Prostate gland (tissue), 2 donors: ENCODE measurements around the gene SLC39A9.

ENCODE experiments used
- CTCF ChIP-seq, 4 experiments: fragments of 200-600 bp in 2 of 4; fragments of 450-650 bp in 2 of 4; sonication (generic) in 2 of 4; IDR thresholded peaks; 1 replicate in 3 of 4; 2 replicates in 1 of 4; pipeline ENCODE4 v1.5.1; 2016 to 2019; ENCODE audit warnings: antibody characterized with exemption in 4 of 4, mild to moderate bottlenecking in 2 of 4, moderate library complexity in 2 of 4
- POLR2A ChIP-seq: fragments of 450-650 bp; IDR thresholded peaks from one replicate; pipeline ENCODE4 v1.6.1; 2016; ENCODE audit warnings: antibody characterized with exemption, mild to moderate bottlenecking

GRCh38 chr14:69493038-69493437 is 94.5 kb downstream of the SLC39A9 start:
- TF ChIP-seq CTCF (IDR thresholded peaks at IDR 0.05): no peak
- no peak for TF ChIP-seq POLR2A
